ENCODE results near the gene RETREG1.

- TF ChIP-seq CTCF (conservative IDR thresholded peaks at IDR 0.05) (no peak), ZFX (IDR thresholded peaks at IDR 0.05) (no peak)
Measured at GRCh38 chr5:16502866-16503265, 113.9 kb downstream of the RETREG1 start.

Data from C4-2B (cell line).